Esophagus muscularis mucosa (tissue), 4 donors: ENCODE results near the gene CLCC1.

Experiments used
- EP300 ChIP-seq: sonication (generic); formaldehyde crosslinking; IDR thresholded peaks from one replicate; pipeline ENCODE4 v1.6.1; 2017; ENCODE audit warnings: antibody characterized with exemption
- POLR2A ChIP-seq: fragments of 450-650 bp; IDR thresholded peaks from one replicate; pipeline ENCODE4 v1.6.1; 2017; ENCODE audit warnings: antibody characterized with exemption, moderate library complexity, mild to moderate bottlenecking, low read depth
- POLR2AphosphoS5 ChIP-seq, 2 donors: sonication (generic); formaldehyde crosslinking; IDR thresholded peaks; one replicate each; pipeline ENCODE4 v1.6.1; 2017; ENCODE audit warnings: antibody characterized with exemption in 2 of 2
- TF ChIP-seq, protein P1 (sequence below), 3 experiments: fragments of 200-600 bp in 2 of 3; fragments of 450-650 bp in 1 of 3; sonication (generic) in 2 of 3; IDR thresholded peaks; one replicate each; pipeline ENCODE4 v1.5.1; 2017 to 2019; ENCODE audit warnings: antibody characterized with exemption in 3 of 3, mild to moderate bottlenecking in 2 of 3, moderate library complexity in 1 of 3

DNA sequence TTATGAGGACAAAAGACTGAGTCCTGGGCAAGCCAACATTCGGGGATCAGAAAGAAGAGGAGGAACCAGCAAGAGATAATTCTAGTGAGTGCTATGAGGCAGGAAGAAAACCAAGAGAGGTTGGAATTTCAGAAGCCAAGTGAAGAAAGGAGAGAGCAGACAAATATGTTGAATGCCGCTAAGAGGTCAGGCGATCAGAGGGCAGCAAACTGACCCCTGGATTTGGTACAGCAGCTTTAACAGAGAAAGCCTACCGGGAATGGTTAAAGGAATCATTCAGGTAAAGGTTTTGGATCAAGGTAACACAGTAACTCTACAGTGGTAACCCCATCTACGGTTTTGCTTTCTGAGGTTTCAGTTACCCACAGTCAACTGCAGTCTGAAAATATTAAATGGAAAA lies 5.4 kb downstream of the CLCC1 start:
- TF ChIP-seq, protein P1, sequence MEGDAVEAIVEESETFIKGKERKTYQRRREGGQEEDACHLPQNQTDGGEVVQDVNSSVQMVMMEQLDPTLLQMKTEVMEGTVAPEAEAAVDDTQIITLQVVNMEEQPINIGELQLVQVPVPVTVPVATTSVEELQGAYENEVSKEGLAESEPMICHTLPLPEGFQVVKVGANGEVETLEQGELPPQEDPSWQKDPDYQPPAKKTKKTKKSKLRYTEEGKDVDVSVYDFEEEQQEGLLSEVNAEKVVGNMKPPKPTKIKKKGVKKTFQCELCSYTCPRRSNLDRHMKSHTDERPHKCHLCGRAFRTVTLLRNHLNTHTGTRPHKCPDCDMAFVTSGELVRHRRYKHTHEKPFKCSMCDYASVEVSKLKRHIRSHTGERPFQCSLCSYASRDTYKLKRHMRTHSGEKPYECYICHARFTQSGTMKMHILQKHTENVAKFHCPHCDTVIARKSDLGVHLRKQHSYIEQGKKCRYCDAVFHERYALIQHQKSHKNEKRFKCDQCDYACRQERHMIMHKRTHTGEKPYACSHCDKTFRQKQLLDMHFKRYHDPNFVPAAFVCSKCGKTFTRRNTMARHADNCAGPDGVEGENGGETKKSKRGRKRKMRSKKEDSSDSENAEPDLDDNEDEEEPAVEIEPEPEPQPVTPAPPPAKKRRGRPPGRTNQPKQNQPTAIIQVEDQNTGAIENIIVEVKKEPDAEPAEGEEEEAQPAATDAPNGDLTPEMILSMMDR (IDR thresholded peaks at IDR 0.05): no peak
- TF ChIP-seq POLR2A: no peak
- no peak for TF ChIP-seq EP300
- TF ChIP-seq POLR2AphosphoS5 (IDR thresholded peaks at IDR 0.05): no peak
